PC-9 (cell line): ENCODE results near the gene TOX3. TPM values are rescaled to one million over a fixed set of nuclear protein-coding genes. Genes with fewer than 3 reads are reported as not detected.

Experiments
- BruUV-seq: library from RNA; stranded (reverse); fragments of 400-500 nt; replicated peaks from 2 replicates; lab custom pipeline; 2021; lab: Mats Ljungman, UMichigan
- CTCF ChIA-PET: fragments of 300-600 bp; sonication (Branson Sonifier 250); formaldehyde crosslinking; loops from one replicate; lab custom pipeline; 2022; ENCODE audit warnings: antibody characterized with exemption; lab: Charles Lee
- POLR2A ChIA-PET: fragments of 300-600 bp; sonication (Branson Sonifier 250); formaldehyde crosslinking; loops from one replicate; lab custom pipeline; 2022; ENCODE audit warnings: antibody characterized with exemption; ENCODE audit not compliant: unreplicated experiment; lab: Charles Lee
- DNase-seq, 2 experiments: peaks; one replicate each; pipeline versions ENCODE4 v3.0.0 to v3.0.0-alpha.2; 2015 to 2022; ENCODE audit warnings: mixed read lengths in 1 of 2
- H2AFZ ChIP-seq: fragments of 200-600 bp; sonication (generic); 2 replicates; pipeline ENCODE4 v1.8.1; 2017; ENCODE audit warnings: antibody characterized with exemption
- H3F3A ChIP-seq: fragments of 200-600 bp; sonication (generic); 2 replicates; pipeline ENCODE4 v1.8.1; 2017; ENCODE audit warnings: antibody characterized with exemption, mild to moderate bottlenecking, low read depth; ENCODE audit not compliant: insufficient read depth
- H3K27ac ChIP-seq: fragments of 200-600 bp; sonication (generic); 2 replicates; pipeline ENCODE4 v1.6.1; 2016; ENCODE audit warnings: mixed run types
- H3K27me3 ChIP-seq: fragments of 200-600 bp; sonication (generic); 2 replicates; pipeline ENCODE4 v1.6.1; 2016; ENCODE audit warnings: low read depth, mixed run types; ENCODE audit not compliant: insufficient read depth
- H3K36me3 ChIP-seq: fragments of 200-600 bp; sonication (generic); 2 replicates; pipeline ENCODE4 v1.6.1; 2016; ENCODE audit warnings: low read depth, mixed run types
- H3K4me1 ChIP-seq: fragments of 200-600 bp; sonication (generic); replicated peaks from 2 replicates; pipeline ENCODE4 v1.6.1; 2016; ENCODE audit warnings: mixed run types; ENCODE audit not compliant: insufficient read depth
- H3K4me2 ChIP-seq: fragments of 200-600 bp; sonication (generic); 2 replicates; pipeline ENCODE4 v1.6.1; 2017; ENCODE audit warnings: mixed run types
- H3K4me3 ChIP-seq: fragments of 200-600 bp; sonication (generic); 2 replicates; pipeline ENCODE4 v1.6.1; 2016; ENCODE audit warnings: mixed run types
- H3K79me2 ChIP-seq: fragments of 200-600 bp; sonication (generic); 2 replicates; pipeline ENCODE4 v1.6.1; 2017; ENCODE audit warnings: low read depth, mixed run types
- H3K9me2 ChIP-seq: fragments of 200-600 bp; sonication (generic); 2 replicates; pipeline ENCODE4 v1.8.1; 2017; ENCODE audit warnings: mild to moderate bottlenecking; ENCODE audit not compliant: insufficient read depth
- H3K9me3 ChIP-seq: fragments of 200-600 bp; sonication (generic); 2 replicates; pipeline ENCODE4 v1.8.1; 2016; ENCODE audit warnings: low read depth; ENCODE audit not compliant: insufficient read depth
- H4K20me1 ChIP-seq: fragments of 200-600 bp; sonication (generic); 2 replicates; pipeline ENCODE4 v1.8.1; 2017; ENCODE audit not compliant: insufficient read depth
- EZH2 ChIP-seq: fragments of 200-600 bp; sonication (generic); IDR thresholded peaks from 2 replicates; pipeline ENCODE4 v1.8.0; 2017; ENCODE audit warnings: antibody characterized with exemption, low read depth
- intact Hi-C: fragments of 100-400 bp; cut with micrococcal nuclease; formaldehyde crosslinking; loops from one replicate; pipeline ENCODE4 v1.10.0; 2022; ENCODE audit not compliant: unreplicated experiment
- total RNA-seq: library from RNA; stranded (reverse); gene quantifications from 2 replicates; pipeline ENCODE4 v1.2.3, GENCODE V29; 2021
- TF ChIP-seq, protein P1 (sequence below): fragments of 200-600 bp; sonication (generic); conservative IDR thresholded peaks from 2 replicates; pipeline ENCODE4 v1.6.1; 2017; ENCODE audit warnings: mixed run types, antibody characterized with exemption, mild to moderate bottlenecking, moderate library complexity

Gene TOX3
- total RNA-seq, 1 experiment from 2014 or later: not detected

DNA sequence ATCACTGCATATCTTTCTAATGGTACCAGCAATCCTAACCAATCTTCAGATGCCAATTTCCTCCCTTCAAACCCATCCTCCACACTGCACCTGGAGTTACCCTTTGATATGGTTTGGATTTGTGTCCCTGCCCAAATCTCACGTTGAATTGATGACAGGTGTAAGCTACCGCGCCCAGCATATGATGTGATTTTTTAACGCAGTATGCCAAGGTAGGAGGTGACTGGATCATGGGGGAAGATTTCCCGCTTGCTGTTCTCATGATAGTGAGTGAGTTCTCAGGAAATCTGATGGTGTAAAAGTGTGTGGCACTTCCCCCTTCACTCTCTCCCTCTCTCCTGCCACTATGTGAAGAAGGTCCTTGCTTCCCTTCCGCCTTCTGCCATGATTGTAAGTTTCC lies 57.0 kb downstream of the TOX3 start:
- H3K9me2 ChIP-seq: no peaks in the 10 kb centered on the region
- no TSS peak for BruUV-seq
- no peaks in the 10 kb centered on the region for H3K9me3 ChIP-seq
- H3F3A ChIP-seq: no peaks in the 10 kb centered on the region
- TF ChIP-seq, protein P1, sequence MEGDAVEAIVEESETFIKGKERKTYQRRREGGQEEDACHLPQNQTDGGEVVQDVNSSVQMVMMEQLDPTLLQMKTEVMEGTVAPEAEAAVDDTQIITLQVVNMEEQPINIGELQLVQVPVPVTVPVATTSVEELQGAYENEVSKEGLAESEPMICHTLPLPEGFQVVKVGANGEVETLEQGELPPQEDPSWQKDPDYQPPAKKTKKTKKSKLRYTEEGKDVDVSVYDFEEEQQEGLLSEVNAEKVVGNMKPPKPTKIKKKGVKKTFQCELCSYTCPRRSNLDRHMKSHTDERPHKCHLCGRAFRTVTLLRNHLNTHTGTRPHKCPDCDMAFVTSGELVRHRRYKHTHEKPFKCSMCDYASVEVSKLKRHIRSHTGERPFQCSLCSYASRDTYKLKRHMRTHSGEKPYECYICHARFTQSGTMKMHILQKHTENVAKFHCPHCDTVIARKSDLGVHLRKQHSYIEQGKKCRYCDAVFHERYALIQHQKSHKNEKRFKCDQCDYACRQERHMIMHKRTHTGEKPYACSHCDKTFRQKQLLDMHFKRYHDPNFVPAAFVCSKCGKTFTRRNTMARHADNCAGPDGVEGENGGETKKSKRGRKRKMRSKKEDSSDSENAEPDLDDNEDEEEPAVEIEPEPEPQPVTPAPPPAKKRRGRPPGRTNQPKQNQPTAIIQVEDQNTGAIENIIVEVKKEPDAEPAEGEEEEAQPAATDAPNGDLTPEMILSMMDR: no peak
- no peak for TF ChIP-seq EZH2
- H3K36me3 ChIP-seq: no peaks in the 10 kb centered on the region
- no peaks in the 10 kb centered on the region for H3K4me1 ChIP-seq
- POLR2A ChIA-PET: no interaction called here
- H3K79me2 ChIP-seq: no peaks in the 10 kb centered on the region
- H2AFZ ChIP-seq: no peak overlapping the region
- no peak overlapping the region for H3K4me2 ChIP-seq
- intact Hi-C loops: no loop called here
- DNase-seq: no peak
- H3K4me3 ChIP-seq: no peak overlapping the region
- H4K20me1 ChIP-seq: no peaks in the 10 kb centered on the region
- H3K27ac ChIP-seq: no peak overlapping the region
- no peaks in the 10 kb centered on the region for H3K27me3 ChIP-seq
- CTCF ChIA-PET: no interaction called here

DNA sequence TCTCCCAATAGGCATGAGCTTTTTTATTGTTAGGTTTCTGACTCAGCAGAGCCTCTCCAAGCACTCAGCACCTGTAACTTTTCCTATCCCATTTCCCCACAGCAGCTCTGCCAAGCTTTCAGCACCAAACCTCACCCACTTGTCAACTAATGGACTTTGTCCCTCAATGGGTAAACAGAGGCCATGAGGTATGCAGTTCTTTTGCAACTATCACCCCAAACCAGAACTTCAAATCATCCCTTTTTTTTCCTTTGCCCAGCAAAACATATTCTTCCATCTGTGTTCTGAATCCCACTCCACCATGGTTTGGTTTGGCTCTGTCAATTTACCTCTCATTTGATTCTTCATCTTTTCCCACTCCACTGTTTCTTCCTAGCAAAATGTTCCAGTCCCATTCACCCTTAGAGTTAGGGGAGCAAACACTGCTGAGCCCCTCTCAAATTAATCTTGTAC lies 58.1 kb downstream of the TOX3 start:
- Histone ChIP-seq H2AFZ (no peak overlapping the region), H3K36me3 (no peaks in the 10 kb centered on the region), H3K4me3 (no peak overlapping the region), H3K9me2 (no peaks in the 10 kb centered on the region), H3F3A (no peaks in the 10 kb centered on the region), H3K27me3 (no peaks in the 10 kb centered on the region), H3K79me2 (no peaks in the 10 kb centered on the region), H3K4me1 (no peaks in the 10 kb centered on the region), H4K20me1 (no peaks in the 10 kb centered on the region), H3K27ac (no peak overlapping the region), H3K4me2 (no peak overlapping the region), H3K9me3 (no peaks in the 10 kb centered on the region)
- intact Hi-C loops: no loop called here
- DNase-seq: no peak
- TF ChIP-seq, protein P1: no peak
- TF ChIP-seq EZH2: no peak
- BruUV-seq: no TSS peak
- POLR2A ChIA-PET: no interaction called here
- CTCF ChIA-PET: no interaction called here

DNA sequence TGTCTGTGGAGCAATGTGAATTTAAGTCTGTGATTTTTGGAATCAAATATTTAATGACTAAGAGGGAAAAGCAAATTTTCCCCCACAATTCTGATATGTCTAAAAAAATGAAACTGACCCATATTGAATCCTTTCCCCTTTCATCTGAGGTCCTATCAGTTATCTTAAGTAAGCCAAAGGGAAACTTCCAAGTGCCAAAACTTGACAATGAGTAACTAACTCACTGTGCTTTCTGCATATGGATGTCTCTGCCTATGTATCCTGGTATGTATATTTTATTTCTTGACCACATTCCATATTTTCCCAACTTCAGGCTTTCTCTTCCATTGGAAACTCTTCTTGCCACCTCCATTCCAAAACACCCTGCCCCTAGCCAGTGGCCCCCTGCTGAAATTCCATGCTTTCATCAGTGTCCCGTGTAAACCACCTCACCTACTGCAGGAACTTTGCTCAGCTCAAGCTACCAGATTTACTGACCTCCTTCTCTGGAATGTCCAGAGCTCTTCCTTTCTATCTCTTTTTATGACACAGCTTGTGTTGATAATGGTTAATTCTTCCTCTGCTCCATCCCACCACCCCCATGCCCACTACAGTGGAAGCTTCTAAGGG lies 59.0 kb downstream of the TOX3 start:
- ChIA-PET CTCF (no interaction called here), POLR2A (no interaction called here)
- TF ChIP-seq EZH2: no peak
- TF ChIP-seq, protein P1: no peak
- H3K79me2 ChIP-seq: no peaks in the 10 kb centered on the region
- no peak overlapping the region for H3K27ac ChIP-seq
- H3K4me2 ChIP-seq: no peak overlapping the region
- H3K4me1 ChIP-seq: no peaks in the 10 kb centered on the region
- intact Hi-C loops: no loop called here
- no peak overlapping the region for H2AFZ ChIP-seq
- no peaks in the 10 kb centered on the region for H4K20me1 ChIP-seq
- H3K4me3 ChIP-seq: no peak overlapping the region
- no peaks in the 10 kb centered on the region for H3F3A ChIP-seq
- no peaks in the 10 kb centered on the region for H3K9me2 ChIP-seq
- no peaks in the 10 kb centered on the region for H3K36me3 ChIP-seq
- no TSS peak for BruUV-seq
- H3K27me3 ChIP-seq: no peaks in the 10 kb centered on the region
- no peaks in the 10 kb centered on the region for H3K9me3 ChIP-seq
- no peak for DNase-seq
